ENCODE data around the gene ZNF555. TPM values are rescaled to one million over a fixed set of nuclear protein-coding genes. Genes with fewer than 3 reads are reported as not detected.
A peak's percentile ranks its signal among the peaks of the same experiment; 100 is the strongest.

The ZNF555 gene
- total and polyA plus RNA-seq, 9 of the 15 experiments (the other 6 are each of a cell fraction or from before 2014, with no cell fraction given) = 2.0 to 6.7 (median 5.4) TPM

- H3K4me1 ChIP-seq (replicated peaks in 1 of 2; ENCODE audit: control insufficient read depth in 2 of 2, insufficient read depth in 2 of 2, low read length in 2 of 2) = peaks cover 0 to 22% of the 10 kb centered on the region in 2 experiments; a peak in 2 of 5 replicates
- FAIRE-seq (no peak), ATAC-seq (no peak), DNase-seq (ENCODE audit: extremely low read depth in 1 of 4, low spot score in 3 of 4) (no peak)
- H2AFZ ChIP-seq (ENCODE audit: low read depth, low read length) = no peak overlapping the region
- H3K27ac ChIP-seq (ENCODE audit: extremely low read depth, low read depth, low read length) = no peak overlapping the region
- WGBS (ENCODE audit: insufficient coverage, low coverage, missing lambda C conversion rate) = 97% methylated on average over 18 of the region's 23 CpGs
- no peak overlapping the region for H3K4me2 ChIP-seq (ENCODE audit: insufficient read depth, low read length)
- intact Hi-C loops (cut with micrococcal nuclease) (no loop called here), in situ Hi-C loops (cut with MboI) (no loop called here)
- H3K9me1 ChIP-seq (ENCODE audit: control insufficient read depth, insufficient read depth, low read length) = peaks cover 3% of the 10 kb centered on the region
- TF ChIP-seq ZNF174 (CRISPR knock-in tag; IDR thresholded peaks at IDR 0.05) (no peak), RBFOX2 (IDR thresholded peaks at IDR 0.05; ENCODE audit: low read depth, low read length) (peak; percentile 29; the same call in 1 of the 2 replicates), ZBTB33 (CRISPR knock-in tag; IDR thresholded peaks at IDR 0.05) (0 out of 2 replicates have a peak, but pooled peaks have one; percentile 27)
- no peaks in the 10 kb centered on the region for H3K9me3 ChIP-seq (replicated peaks; ENCODE audit: control insufficient read depth, insufficient read depth, low read depth, low read length)
- no peaks in the 10 kb centered on the region for H3K27me3 ChIP-seq (ENCODE audit: control insufficient read depth in 2 of 2, insufficient read depth in 2 of 2, low read length in 2 of 2)
- ChIA-PET POLR2A (interaction anchor here (0.9 kb wide), 1 partner anchor 45 kb away, joined by 4 read pairs; the partner anchor contains the start of gene ZNF555), CTCF (ENCODE audit: low intra/inter-chr PET ratio) (no interaction called here)
- no peak overlapping the region for H3K4me3 ChIP-seq
- BruUV-seq (replicated peaks) = no TSS peak
- peaks cover 90% of the 10 kb centered on the region; the same call in 2 of the 3 replicates for H3K36me3 ChIP-seq (ENCODE audit: control insufficient read depth, insufficient read depth, low read length)
- H3K79me2 ChIP-seq (ENCODE audit: control insufficient read depth, insufficient read depth, low read length) = no peaks in the 10 kb centered on the region
- peak overlapping the region in 1 of 2 experiments; percentile 52; a peak in 1 of 4 replicates for H3K9ac ChIP-seq (ENCODE audit: insufficient read depth in 1 of 2, low read depth in 2 of 2, low read length in 2 of 2)
- H4K20me1 ChIP-seq (replicated peaks; ENCODE audit: control insufficient read depth, insufficient read depth, low read length) = no peaks in the 10 kb centered on the region
Observed at GRCh38 chr19:2796659-2797266, 44.5 kb upstream of the ZNF555 start.

Data from K562 (cell line).